OCI-LY3 (cell line): Measurements from ENCODE around the gene DHX40.

Experiments used
- H2AFZ ChIP-seq: fragments of 200-600, 300-600 bp; shearing (Covaris generic); 2 replicates; pipeline ENCODE4 v1.6.0; 2014; ENCODE audit warnings: antibody characterized with exemption, low read depth, low read length
- H3K27ac ChIP-seq: fragments of 200-600, 300-600 bp; sonication (generic); 2 replicates; pipeline ENCODE4 v1.5.1; 2014; ENCODE audit warnings: mild to moderate bottlenecking, low read length, moderate library complexity, mixed read lengths
- H3K27me3 ChIP-seq: fragments of 200-600, 300-600 bp; sonication (generic); 2 replicates; pipeline ENCODE4 v1.6.1; 2014; ENCODE audit warnings: low read depth, low read length, mixed read lengths
- H3K36me3 ChIP-seq: fragments of 200-600, 300-600 bp; sonication (generic); replicated peaks from 2 replicates; pipeline ENCODE3; 2014; ENCODE audit warnings: low read depth, low read length, mixed read lengths
- H3K4me1 ChIP-seq: fragments of 300-600, 200-600 bp; sonication (generic); 2 replicates; pipeline ENCODE4 v1.6.1; 2014; ENCODE audit warnings: low read length, mixed read lengths
- H3K4me2 ChIP-seq: fragments of 200-600, 300-600 bp; sonication (generic); 2 replicates; pipeline ENCODE4 v1.6.1; 2014; ENCODE audit warnings: low read length, mixed read lengths
- H3K4me3 ChIP-seq: fragments of 300-600, 200-600 bp; sonication (generic); 2 replicates; pipeline ENCODE4 v1.5.1; 2014; ENCODE audit warnings: antibody characterized with exemption, mild to moderate bottlenecking, low read length, moderate library complexity
- H3K79me2 ChIP-seq: fragments of 300-600, 200-600 bp; shearing (Covaris generic); 2 replicates; pipeline ENCODE4 v1.6.1; 2014; ENCODE audit warnings: mild to moderate bottlenecking, low read length, mixed read lengths
- H3K9ac ChIP-seq: fragments of 300-600, 200-600 bp; shearing (Covaris generic); 2 replicates; pipeline ENCODE4 v1.6.0; 2014; ENCODE audit warnings: mild to moderate bottlenecking, low read length, moderate library complexity
- H3K9me3 ChIP-seq: fragments of 200-600, 300-600 bp; shearing (Covaris generic); 2 replicates; pipeline ENCODE4 v1.6.1; 2014; ENCODE audit warnings: low read length, mixed read lengths; ENCODE audit not compliant: insufficient read depth
- H4K20me1 ChIP-seq: fragments of 200-600, 300-600 bp; sonication (generic); 2 replicates; pipeline ENCODE4 v1.6.1; 2016; ENCODE audit warnings: low read length, mixed read lengths; ENCODE audit not compliant: insufficient read depth
- CTCF ChIP-seq: fragments of 200-600, 300-600 bp; sonication (generic); IDR thresholded peaks from 2 replicates; pipeline ENCODE4 v1.5.1; 2014; ENCODE audit warnings: antibody characterized with exemption, low read length, low read depth
- EZH2phosphoT487 ChIP-seq: fragments of 200-600 bp; shearing (Covaris generic); IDR thresholded peaks from 2 replicates; pipeline ENCODE4 v1.6.1; 2018; ENCODE audit warnings: antibody characterized with exemption, mixed run types, low read depth

DHX40 gene

GRCh38 chr17:59643159-59644140, 78.0 kb downstream of the DHX40 start:
- TF ChIP-seq EZH2phosphoT487 (no peak), CTCF (no peak)
- Histone ChIP-seq H3K4me3 (no peak overlapping the region), H3K79me2 (peaks cover 90% of the 10 kb centered on the region), H2AFZ (no peak overlapping the region), H3K9me3 (no peaks in the 10 kb centered on the region), H3K27me3 (no peaks in the 10 kb centered on the region), H3K9ac (no peak overlapping the region), H3K27ac (no peak overlapping the region), H3K4me2 (no peak overlapping the region), H3K36me3 (peaks cover 41% of the 10 kb centered on the region), H4K20me1 (peaks cover 94% of the 10 kb centered on the region), H3K4me1 (peaks cover 23% of the 10 kb centered on the region)

- Histone ChIP-seq H3K27ac (no peak overlapping the region), H3K4me1 (peaks cover 10% of the 10 kb centered on the region), H3K27me3 (no peaks in the 10 kb centered on the region), H3K4me3 (no peak overlapping the region), H3K9me3 (no peaks in the 10 kb centered on the region), H4K20me1 (peaks cover 62% of the 10 kb centered on the region), H3K79me2 (peaks cover 73% of the 10 kb centered on the region), H2AFZ (no peak overlapping the region), H3K36me3 (peaks cover 78% of the 10 kb centered on the region), H3K9ac (no peak overlapping the region), H3K4me2 (no peak overlapping the region)
- TF ChIP-seq CTCF, result no peak
Observed at GRCh38 chr17:59647288-59647687, 81.9 kb downstream of the DHX40 start.

GRCh38 chr17:59649886-59650285, 84.5 kb downstream of the DHX40 start:
- H4K20me1 ChIP-seq, result peaks cover 37% of the 10 kb centered on the region
- H3K9ac ChIP-seq, result no peak overlapping the region
- H2AFZ ChIP-seq, result no peak overlapping the region
- H3K4me2 ChIP-seq, result no peak overlapping the region
- TF ChIP-seq EZH2phosphoT487 (no peak), CTCF (no peak)
- H3K36me3 ChIP-seq, result peaks cover 78% of the 10 kb centered on the region
- H3K4me1 ChIP-seq, result no peaks in the 10 kb centered on the region
- no peaks in the 10 kb centered on the region for H3K9me3 ChIP-seq
- H3K79me2 ChIP-seq, result peaks cover 56% of the 10 kb centered on the region
- no peak overlapping the region for H3K4me3 ChIP-seq
- H3K27me3 ChIP-seq, result no peaks in the 10 kb centered on the region
- H3K27ac ChIP-seq, result no peak overlapping the region

- H3K27ac ChIP-seq, result no peak overlapping the region
- peaks cover 81% of the 10 kb centered on the region for H3K36me3 ChIP-seq
- no peak overlapping the region for H2AFZ ChIP-seq
- H3K79me2 ChIP-seq, result peaks cover 53% of the 10 kb centered on the region
- no peak for TF ChIP-seq EZH2phosphoT487
- no peak for TF ChIP-seq CTCF
- H3K9me3 ChIP-seq, result no peaks in the 10 kb centered on the region
- no peak overlapping the region for H3K4me2 ChIP-seq
- peaks cover 32% of the 10 kb centered on the region for H4K20me1 ChIP-seq
- no peak overlapping the region for H3K9ac ChIP-seq
- H3K27me3 ChIP-seq, result no peaks in the 10 kb centered on the region
- no peaks in the 10 kb centered on the region for H3K4me1 ChIP-seq
- H3K4me3 ChIP-seq, result no peak overlapping the region
Observed at GRCh38 chr17:59650642-59651041, 85.2 kb downstream of the DHX40 start.
